HEK293 (cell line): ENCODE data around the gene CHCHD6.

Experiments used
- CTCF ChIP-seq: fragments of 450-650 bp; formaldehyde crosslinking; IDR thresholded peaks from 2 replicates; pipeline ENCODE4 v1.5.1; 2016; ENCODE audit warnings: missing biosample characterization, missing genetic modification characterization
- HOXA7 ChIP-seq: sonication (generic); formaldehyde crosslinking; IDR thresholded peaks from 2 replicates; pipeline ENCODE4 v1.8.1; 2022; ENCODE audit warnings: missing genetic modification reagents, borderline replicate concordance
- YY1 ChIP-seq: fragments of 450-650 bp; formaldehyde crosslinking; IDR thresholded peaks from 2 replicates; pipeline ENCODE4 v1.5.1; 2018; ENCODE audit warnings: missing biosample characterization, missing genetic modification characterization
- YY2 ChIP-seq: fragments of 450-650 bp; formaldehyde crosslinking; IDR thresholded peaks from 2 replicates; pipeline ENCODE4 v1.5.1; 2016; ENCODE audit warnings: missing biosample characterization, missing genetic modification characterization
- ZBTB21 ChIP-seq: fragments of 450-650 bp; formaldehyde crosslinking; IDR thresholded peaks from 2 replicates; pipeline ENCODE4 v1.5.1; 2017; ENCODE audit warnings: missing biosample characterization, missing genetic modification characterization
- ZNF2 ChIP-seq: fragments of 450-650 bp; formaldehyde crosslinking; IDR thresholded peaks from 2 replicates; pipeline ENCODE4 v1.5.1; 2016; ENCODE audit warnings: missing biosample characterization, missing genetic modification characterization
- ZNF239 ChIP-seq: fragments of 450-650 bp; formaldehyde crosslinking; IDR thresholded peaks from 2 replicates; pipeline ENCODE4 v1.5.1; 2016; ENCODE audit warnings: missing biosample characterization, missing genetic modification characterization
- ZNF549 ChIP-seq: fragments of 450-650 bp; IDR thresholded peaks from 2 replicates; pipeline ENCODE4 v1.5.1; 2018; ENCODE audit warnings: missing biosample characterization, missing genetic modification characterization, mild to moderate bottlenecking, inconsistent platforms, moderate library complexity

DNA sequence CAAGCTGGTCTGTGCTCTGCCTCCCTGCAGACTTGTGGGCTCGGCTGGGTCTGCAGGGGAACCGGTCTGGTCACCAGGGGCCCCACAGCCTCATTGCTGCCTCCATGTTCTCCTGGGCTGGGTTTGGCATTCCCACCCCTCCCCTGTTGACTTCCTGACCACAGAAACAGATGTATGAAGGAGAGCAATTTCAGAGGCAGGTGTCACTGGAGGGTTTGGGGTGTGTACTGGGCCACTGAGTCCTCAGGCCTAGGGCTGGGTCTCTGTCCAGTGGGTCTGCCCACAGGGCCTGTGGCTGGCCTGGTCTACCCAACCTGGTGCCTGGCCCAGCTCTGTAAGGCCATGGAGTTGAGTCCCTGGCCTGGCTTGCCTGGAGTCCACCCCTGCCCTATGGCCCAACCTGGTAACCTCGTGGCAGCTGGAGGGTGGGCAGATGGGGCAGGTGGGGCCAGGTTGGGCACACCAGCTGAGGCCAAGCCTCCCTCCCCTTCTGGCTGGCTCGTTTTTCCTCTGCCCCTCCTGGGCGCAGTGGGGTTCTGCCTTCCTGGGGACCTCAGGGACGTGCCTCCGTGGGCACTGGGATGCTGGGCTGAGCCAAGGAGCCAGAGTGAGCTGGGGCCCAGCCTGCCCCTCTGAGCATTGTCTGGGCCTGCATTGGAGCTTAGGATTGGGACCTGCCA lies 299.7 kb downstream of the CHCHD6 start:
- TF ChIP-seq YY2 (no peak), ZNF2 (tag by site-specific recombination) (no peak), CTCF (tag by site-specific recombination) (no peak), ZNF239 (tag by site-specific recombination) (no peak), ZBTB21 (tag by site-specific recombination) (no peak), YY1 (tag by site-specific recombination) (no peak), HOXA7 (CRISPR knock-in tag) (no peak), ZNF549 (no peak)
